EH (cell line): Measurements from ENCODE around the gene RNF130.

ENCODE experiments used
- DNase-seq: peaks from one replicate; pipeline ENCODE4 v3.0.0-alpha.2; 2015; ENCODE audit warnings: low read depth

The RNF130 gene

DNA sequence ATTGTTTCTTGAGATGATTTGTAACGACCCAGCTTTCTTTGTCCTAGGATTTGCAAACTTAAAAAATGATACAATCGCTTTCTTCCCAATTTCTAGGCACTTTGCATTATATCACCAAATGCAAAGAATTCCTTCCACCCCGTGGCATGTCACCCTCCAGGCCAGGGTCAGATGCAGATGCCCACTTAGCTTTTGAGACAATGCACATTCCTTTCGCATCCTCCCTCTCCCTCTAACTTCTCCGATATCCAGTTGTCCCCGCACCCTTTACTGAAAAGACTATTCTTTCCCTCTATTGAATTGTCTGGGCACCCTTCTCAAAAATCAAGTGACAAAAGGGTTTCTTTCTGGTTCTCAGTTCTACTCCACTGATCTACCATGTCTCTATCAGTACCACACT is 17.3 kb downstream of the RNF130 start:
- no peak for DNase-seq

DNA sequence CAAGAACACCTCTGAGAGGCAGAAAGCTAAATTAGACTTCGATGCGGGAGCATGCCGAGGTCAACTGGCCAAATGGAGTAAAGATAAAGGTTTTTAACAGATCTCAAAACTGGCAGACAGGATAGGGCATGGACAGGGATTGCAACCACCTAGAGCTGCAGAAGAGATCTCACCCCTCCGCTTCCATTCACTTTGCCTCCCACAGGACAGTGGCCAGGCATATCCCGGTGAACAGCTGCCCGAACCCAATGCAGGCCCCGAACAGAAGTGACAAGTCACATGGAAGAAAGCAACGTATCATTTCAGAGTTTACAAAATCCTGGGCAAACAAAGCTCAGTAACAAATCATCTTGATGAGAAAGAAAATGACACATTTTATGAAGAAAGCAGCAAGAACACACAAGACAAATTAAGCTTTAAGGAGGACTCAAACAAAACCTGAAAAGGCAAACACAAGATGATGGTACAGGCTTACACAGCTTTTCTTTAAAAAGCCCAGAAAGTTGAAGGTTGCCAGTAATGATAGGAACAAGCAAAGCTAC is 18.4 kb downstream of the RNF130 start:
- no peak for DNase-seq

DNA sequence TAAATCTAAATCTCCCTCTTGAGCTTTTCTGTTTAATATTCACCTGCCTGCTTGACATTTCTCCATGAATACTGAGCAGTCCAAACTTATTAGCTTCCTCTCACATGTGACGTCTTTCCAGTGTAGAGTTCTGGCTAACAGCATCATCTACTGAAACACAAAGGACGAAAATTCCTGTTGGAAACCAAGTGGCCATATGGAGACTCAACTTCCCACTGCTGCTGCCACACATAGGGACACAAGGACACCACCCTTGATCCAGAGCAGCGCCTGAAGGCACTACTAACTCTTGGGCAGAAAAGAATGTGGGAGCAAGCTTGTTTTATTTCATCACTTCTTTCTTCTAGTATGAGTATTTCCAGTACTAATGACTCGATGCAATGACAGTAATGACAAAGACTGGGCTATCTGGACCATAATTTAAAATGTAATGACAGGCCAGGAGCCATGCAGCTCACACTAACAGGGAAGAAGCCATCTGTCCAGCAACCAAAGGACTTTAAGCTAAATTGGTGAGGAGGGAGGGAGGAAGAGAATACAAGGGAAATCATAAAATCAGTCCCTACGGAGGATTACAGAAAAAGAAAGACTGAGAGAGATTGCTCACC is 19.2 kb downstream of the RNF130 start:
- no peak for DNase-seq

DNA sequence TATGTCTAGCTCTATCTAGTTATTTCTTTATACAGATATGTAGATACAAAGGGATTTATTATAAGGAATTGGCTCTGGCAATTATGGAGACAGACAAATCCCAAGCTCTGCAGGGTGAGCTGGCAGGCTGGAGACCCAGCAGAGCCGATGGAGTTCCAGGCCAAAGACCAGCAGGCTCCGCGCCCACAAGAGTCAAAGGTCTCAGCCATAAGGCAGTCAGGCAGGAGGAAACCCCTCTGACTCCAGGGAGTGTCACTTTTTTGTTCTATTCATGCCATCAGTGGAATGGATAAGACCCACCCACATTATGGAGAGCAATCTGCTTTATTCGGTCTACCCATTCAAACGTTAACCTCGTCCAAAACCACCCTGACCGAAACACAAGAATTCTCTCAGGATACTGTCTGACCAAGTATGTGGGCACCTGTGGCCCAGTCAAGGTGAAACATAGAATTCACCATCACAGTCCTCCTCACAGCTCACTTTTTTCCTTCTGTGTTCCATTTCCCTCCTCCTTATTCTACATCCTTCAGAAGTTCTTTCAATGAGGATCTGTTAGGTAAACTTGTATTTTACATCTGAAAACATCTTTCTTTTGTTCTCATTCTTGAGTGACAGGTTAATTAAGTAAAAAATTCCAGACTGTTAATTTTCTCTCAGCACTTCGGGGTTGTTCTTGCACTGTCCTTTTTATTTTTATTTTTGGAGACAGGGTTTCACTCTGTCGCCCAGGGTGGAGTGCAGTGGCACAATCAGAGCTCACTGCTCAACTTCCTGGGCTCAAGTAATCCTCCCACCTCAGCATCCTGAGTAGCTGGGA is 21.2 kb downstream of the RNF130 start:
- DNase-seq = no peak

DNA sequence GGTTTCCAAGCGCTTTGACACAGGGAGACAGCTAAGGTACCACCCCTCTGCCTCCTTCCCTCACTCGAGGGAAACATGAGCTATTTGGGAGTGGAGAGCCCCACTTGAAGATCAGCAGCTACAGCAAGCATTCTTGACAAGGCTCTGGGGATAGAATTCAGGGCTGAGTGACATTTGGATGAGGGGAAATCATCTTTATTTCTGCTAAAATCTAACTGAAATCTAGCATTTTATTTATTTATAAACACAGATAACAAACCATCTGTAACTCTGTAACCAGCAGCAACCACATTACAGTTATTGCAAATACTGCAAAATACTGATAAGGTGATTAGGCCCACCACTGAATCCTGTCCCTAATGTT is 22.4 kb downstream of the RNF130 start:
- DNase-seq = no peak

DNA sequence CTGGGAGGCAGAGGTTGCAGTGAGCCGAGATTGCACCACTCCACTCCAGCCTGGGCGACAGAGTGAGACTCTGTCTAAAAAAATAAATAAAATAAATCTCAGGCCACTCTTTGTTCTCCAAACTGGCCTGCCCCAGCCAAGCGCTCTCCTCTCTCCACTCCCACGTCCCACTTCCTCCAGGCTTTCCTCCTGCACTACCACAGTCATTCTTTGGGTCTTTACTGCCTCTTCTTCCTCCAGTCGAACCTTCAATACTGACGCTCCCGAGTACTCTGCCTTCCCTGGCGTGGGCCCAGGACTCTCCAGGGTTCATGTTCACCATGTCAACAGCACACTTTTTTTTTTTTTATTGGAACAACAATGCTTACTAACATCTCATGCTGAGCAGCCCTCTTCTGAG is 23.9 kb downstream of the RNF130 start:
- no peak for DNase-seq

DNA sequence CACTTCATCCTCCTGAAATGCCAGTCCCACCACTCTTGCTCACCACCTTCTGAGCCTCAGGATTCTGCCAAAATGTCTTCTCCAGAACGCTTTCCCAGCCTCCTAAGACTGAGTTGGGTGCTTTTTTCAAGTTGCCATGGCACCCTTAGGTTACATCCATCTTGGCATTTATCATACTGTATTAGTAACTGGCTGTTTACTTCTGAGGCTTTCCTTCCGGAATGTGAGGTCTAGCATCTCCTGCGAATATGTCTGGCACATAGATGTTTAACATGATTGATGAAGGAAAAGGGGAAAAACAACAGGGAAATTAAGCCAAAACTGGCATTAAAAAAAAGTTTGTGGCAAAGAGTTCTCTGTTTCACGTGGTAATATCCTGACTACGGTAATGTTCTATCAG is 24.9 kb downstream of the RNF130 start:
- no peak for DNase-seq

DNA sequence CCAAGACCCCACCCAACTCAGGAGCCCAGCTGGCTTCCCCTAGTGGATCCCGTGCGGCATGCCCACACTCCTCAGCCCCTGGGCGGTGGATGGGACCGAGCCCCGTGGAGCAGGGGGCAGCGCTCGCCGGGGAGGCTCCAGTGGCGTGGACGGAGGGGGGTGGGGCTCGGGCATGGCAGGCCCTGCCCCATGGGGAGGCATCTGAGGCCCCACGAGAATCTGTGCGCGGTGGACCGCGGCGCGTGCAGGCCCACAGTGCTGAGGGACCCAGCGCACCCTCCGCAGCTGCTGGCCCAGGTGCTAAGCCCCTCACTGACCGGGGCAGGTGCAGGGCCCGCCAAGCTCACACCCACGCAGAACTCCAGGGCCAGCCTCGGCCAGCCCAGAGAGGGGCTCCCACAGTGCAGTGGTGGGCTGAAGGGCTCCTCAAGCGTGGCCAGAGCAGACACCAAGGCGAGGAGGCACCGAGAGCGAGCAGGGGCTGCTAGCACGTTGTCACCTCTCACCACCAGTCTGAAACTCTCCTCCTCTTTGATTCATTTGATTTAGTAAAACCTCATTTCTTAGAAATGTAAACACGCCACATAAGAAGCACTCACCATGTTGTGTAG is 25.6 kb downstream of the RNF130 start:
- DNase-seq = no peak

DNA sequence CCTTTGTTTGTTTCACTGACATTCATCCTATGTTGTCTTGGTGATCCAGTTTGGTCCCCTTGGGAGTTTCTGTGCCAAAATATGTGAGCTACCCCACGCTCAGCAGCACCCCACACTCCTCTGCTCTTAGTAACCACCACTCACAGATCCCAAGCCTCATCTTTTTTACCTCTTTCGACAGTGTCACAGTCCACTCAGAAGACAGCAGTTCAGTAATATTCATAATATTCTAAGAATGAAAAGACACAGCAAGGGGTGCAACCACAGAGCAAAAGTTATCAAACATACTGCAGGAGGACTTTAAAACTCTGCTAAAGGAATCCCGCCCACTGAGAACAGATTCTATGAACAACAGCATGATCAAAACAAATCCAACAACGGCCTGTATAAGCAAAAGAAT is 28.2 kb downstream of the RNF130 start:
- no peak for DNase-seq

DNA sequence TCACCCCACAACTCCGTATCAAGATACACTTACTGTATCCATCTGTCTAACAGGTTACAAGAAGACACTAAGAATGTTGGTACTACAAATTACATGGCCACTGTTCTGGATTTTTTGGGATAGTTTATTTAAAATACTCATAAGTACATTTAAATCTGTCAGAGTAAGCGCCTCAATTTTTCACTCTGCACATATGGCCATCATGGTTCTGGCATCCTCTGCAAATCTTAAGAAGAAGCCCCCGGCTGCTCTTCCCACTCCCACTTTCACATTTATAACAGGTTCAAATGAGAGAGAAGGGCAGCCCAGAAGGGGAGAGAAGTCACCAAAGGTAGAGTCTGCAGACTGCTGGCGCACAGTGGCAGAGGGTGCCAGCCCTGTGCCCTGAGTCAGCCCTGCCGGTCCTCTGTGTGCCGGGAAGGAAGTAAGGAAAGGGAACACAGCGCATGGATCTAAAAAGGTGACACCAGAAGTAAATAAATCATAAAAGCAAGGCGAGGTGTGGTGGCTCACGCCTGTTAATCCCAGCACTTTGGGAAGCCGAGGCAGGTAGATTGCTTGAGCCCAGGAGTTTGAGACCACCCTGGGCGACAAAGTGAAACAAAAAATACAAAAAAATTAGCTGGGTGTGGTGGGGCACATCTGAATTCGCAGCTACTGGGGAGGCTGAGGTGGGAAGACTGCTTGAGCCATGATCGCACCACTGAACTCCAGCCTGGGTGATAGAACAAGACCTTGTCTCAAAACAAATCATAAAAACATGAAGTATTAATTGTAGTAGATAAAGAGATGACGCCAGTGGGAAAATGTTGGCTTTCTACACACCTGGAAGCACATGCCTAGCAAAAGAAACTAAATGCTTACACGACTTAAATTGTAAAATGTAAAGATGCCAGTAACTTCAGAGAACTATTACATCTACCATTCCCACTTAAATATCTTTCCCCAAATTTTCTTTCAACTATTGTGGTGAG is 30.0 kb downstream of the RNF130 start:
- no peak for DNase-seq

DNA sequence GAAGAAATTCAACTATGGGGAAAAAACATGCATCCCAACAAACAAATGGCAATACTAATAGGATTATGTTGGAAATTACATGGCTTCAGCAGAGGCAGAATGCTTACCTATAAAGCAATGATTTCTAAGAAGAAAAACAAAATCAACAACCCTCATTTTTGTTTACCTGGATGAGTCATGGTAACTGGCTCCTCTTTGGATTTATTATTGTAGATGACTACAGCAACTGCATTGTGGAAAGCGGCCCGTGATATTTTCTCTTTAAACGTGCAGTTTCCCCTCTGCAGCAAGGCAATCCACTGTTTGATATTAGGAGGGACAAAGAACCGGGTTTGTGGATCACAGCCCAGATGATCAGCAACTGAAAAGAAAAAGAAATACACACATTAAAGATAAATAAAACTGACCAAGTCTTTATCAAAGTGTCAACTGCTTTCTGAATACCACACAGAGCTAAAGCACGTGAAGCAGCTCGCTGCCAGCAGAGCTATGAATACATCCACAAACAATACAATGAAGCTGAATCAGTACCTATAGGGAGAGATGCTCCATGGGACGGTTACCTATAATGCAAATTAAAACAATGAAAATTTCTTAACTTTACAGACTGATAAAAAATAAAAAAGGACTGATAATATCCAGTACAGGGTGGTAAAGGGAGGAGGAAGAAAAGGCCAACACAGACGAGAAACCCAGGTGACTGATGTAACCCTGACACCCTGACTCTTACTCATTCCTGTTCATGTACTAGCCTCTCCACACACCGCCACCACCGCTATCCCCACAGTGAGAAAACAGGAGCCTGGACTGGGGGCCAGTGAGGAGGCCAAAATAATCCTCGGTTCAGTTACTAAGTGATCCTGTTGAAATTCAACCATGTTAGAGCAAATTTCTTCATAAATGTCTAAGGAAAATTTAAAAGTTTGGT is 31.0 kb downstream of the RNF130 start:
- DNase-seq = no peak

DNA sequence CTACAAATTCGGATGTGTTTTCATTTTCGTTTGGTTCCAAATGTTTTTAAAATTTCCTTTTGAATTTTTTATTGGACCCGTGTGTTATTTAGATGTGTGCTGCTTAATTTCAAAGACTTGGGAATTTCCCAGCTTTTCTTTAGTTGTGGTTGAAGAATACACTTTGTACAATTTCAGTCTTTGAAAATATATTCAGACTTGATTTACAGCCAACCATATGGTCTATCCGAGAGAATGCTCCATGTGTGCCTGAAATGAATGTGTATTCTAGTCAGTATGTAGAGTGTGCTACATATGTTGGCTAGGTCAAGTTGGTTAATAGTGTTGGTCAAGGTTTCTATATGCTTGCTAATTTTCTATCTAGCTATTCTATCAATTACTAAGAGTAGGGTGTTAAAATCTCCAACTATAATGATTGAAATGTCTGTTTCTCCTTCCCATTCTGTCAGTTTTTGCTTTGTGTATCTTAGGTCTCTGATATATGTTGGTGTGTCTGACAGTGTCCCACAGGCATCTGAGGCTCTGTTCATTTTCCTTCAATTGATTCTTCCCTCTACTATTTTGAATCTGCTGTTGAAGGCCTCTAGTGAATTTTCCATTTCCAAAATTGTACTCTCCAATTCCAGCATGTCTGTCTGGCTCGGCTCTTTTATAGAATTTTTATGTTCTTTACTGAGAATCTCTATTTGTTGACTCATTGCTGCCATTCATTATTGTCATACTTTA is 36.2 kb downstream of the RNF130 start:
- no peak for DNase-seq

DNA sequence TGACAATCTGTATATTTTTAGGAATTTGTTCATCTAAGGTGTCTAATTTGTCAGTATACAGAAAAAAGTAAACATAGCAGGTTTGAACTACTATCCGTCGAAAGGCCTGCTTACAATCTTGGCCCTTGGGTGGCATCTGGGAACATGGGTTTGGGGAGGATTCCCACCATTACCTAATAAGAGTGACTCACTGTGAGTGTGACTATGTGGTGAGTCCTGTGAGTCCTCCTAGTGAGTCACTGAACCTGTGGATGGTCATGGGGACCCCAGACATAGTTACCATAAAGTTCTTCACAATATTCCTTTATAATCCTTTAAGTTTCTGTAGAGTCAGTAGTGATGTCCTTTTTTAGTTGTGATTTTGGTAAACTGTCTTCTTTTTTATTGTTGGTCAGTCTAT is 37.0 kb downstream of the RNF130 start:
- peak; percentile 24 for DNase-seq

DNA sequence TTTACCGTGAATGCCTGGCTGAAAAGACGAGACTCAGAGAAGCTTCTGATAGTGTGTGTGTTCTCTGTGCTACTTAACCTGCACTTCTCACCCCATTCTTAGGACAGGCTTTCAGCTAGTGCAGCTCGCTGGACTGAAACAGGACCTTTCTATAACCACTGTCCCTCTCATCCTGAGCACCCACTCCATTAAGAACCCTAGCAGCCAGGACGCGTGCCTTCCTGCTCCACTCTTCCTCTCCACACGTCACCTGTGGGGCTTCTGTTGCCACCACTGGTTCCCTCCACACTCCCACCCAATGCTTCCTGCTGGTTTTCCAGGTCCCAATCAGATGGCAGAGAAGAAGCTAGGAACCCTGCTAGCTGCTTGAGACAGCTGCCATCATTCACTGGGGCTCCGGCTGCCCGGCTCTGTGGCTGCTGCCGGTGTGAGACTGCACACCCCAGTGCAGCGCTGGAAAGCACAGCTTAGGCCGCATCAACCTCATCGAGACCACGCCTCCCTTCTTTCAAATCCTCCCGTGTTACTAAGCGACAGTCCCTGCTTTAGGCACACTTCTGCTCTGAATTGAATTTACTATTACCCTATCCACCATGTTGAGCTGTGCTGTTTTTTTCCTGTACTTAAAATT is 44.0 kb downstream of the RNF130 start:
- no peak for DNase-seq

DNA sequence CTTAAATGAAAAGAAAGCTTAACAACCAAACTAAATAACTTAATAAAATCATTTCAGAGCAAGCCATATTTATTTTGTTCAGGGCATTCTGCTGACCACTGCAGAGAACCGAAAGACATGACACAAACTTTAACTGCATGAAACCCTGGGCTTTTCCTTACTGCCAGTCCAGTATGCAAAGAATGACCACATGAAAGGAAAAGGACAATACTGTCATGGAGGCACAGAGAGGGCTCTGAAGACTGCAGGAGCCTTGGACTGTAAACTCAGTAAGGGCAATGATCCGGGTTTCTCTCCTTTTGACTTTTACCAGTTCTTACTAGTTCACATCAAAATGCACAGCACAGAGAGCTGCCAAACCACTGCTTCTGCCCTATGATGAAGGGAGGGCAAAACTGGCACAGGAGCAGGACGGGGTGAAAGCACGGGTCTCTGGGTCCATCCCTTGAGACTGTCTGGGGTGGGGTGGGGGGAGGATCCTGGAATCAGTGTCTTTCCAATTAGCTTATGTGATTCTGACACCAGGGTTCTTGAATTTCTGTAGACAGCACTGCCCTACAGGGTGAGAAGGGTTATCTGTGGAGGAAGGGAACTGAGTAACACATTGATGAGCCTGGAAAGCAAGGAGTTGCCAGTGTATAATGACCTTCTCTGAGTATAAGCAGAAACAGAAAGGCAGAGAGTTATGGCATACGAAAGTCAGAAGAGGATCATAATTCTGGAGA is 44.7 kb downstream of the RNF130 start:
- no peak for DNase-seq

DNA sequence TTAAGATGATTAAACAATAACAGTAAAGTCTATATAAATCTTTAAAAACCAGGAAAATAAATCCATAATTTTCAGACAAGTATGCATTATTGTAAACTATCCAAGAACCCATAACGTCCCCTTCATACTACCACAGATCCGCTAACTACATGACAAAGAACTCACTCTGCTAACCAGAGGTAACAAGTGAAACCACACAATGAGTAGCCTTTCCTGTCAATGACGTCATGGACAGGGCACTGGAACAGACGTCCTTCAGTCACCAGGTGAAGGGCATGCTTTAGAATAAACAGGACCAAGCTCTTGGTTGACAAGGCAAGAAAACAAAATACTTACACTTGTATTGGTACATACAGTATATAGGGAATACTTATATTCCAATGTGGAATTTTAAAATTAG is 45.2 kb downstream of the RNF130 start:
- peak; percentile 16 for DNase-seq

DNA sequence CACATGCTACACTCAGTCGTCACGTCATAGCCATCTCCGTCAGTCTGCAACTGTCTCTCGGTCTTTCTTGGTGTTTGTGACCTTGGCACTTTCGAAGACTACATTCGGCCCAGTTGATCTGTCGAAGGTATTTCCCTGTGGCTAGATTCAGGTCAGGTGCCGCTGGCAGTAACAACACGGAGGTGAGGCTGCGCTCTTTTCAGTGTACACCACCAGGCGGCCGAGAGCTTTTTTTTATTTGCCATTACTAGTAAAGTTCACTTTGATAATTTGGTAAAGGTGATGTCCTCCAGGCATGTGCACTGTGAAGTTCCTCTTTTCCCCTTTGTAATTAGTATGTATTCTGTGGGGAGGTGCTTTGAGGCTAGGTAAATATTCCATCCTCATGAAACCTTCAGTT is 49.7 kb downstream of the RNF130 start:
- DNase-seq = no peak

DNA sequence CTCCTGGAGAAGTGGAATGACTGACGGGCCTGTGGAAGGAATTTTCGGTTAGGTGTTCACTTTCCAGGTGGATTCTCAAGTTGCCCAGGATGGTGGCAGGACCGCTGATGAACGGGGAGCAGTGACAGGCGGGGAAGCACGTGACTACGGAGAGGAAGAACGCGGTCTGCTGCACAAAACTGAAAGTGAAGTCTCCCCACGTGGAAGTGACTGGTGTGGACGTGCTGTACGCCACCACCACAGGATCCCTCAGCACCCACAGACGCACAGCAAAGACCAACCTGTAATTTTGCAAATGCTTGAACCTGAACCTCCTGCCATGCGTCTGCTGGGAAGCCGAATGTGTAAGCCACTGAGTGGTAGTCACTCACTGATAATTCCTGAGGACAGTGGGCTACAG is 51.4 kb downstream of the RNF130 start:
- no peak for DNase-seq
